Keratinocyte (primary cell): Measurements from ENCODE around the gene TBK1. TPM values are rescaled to one million over a fixed set of nuclear protein-coding genes. Genes with fewer than 3 reads are reported as not detected.

ENCODE experiments used
- DNase-seq: peaks from one replicate; pipeline ENCODE4 v3.0.0-alpha.2; 2011; ENCODE audit warnings: low read depth, missing footprints, low spot score
- FAIRE-seq: peaks from 2 replicates; lab custom pipeline; 2011; peaks lifted over from hg19 to GRCh38; lab: Jason Lieb, UNC
- H2AFZ ChIP-seq: 2 replicates; pipeline ENCODE4 v1.6.0; 2012; ENCODE audit warnings: low read length, control low read depth, inconsistent platforms; ENCODE audit not compliant: control insufficient read depth
- H3K27ac ChIP-seq: 2 replicates; pipeline ENCODE4 v1.5.1; 2011; ENCODE audit warnings: low read length; ENCODE audit not compliant: control insufficient read depth, insufficient read depth
- H3K27me3 ChIP-seq: 3 replicates; pipeline ENCODE4 v1.6.0; 2011; ENCODE audit warnings: low read length; ENCODE audit not compliant: control insufficient read depth, insufficient read depth; ENCODE audit errors: extremely low read depth
- H3K36me3 ChIP-seq, 2 experiments: 2 replicates in 1 of 2; 3 replicates in 1 of 2; pipeline ENCODE4 v1.5.1; 2011; ENCODE audit warnings: low read length in 2 of 2, mild to moderate bottlenecking in 1 of 2; ENCODE audit not compliant: control insufficient read depth in 2 of 2, insufficient read depth in 2 of 2; ENCODE audit errors: extremely low read depth in 1 of 2
- H3K4me1 ChIP-seq: 3 replicates; pipeline ENCODE4 v1.5.1; 2011; ENCODE audit warnings: low read length; ENCODE audit not compliant: control insufficient read depth, insufficient read depth; ENCODE audit errors: extremely low read depth
- H3K4me2 ChIP-seq: 3 replicates; pipeline ENCODE4 v1.6.0; 2011; ENCODE audit warnings: low read depth, low read length; ENCODE audit not compliant: control insufficient read depth, insufficient read depth; ENCODE audit errors: extremely low read depth
- H3K4me3 ChIP-seq, 3 experiments: fragments of 200-600 bp in 1 of 3; sonication (generic) in 1 of 3; 2 replicates in 2 of 3; 3 replicates in 1 of 3; pipeline ENCODE4 v1.5.1; 2011 to 2016; ENCODE audit warnings: low read length in 3 of 3, mild to moderate bottlenecking in 3 of 3, control low read depth in 2 of 3, inconsistent platforms in 1 of 3, low read depth in 1 of 3, mixed read lengths in 1 of 3, mixed run types in 1 of 3, moderate library complexity in 1 of 3; ENCODE audit not compliant: control insufficient read depth in 2 of 3, insufficient read depth in 2 of 3; ENCODE audit errors: extremely low read depth in 1 of 3
- H3K79me2 ChIP-seq: 2 replicates; pipeline ENCODE4 v1.6.0; 2012; ENCODE audit warnings: low read length; ENCODE audit not compliant: control insufficient read depth, insufficient read depth
- H3K9ac ChIP-seq: 3 replicates; pipeline ENCODE4 v1.6.0; 2011; ENCODE audit warnings: low read length; ENCODE audit not compliant: control insufficient read depth, insufficient read depth; ENCODE audit errors: extremely low read depth
- H3K9me1 ChIP-seq: 3 replicates; pipeline ENCODE4 v1.6.0; 2011; ENCODE audit warnings: low read length; ENCODE audit not compliant: control insufficient read depth, insufficient read depth; ENCODE audit errors: extremely low read depth
- H3K9me3 ChIP-seq: 2 replicates; pipeline ENCODE4 v1.5.1; 2012; ENCODE audit warnings: low read depth, low read length; ENCODE audit not compliant: control insufficient read depth
- H4K20me1 ChIP-seq: 3 replicates; pipeline ENCODE4 v1.6.0; 2011; ENCODE audit warnings: low read length; ENCODE audit not compliant: control insufficient read depth, insufficient read depth; ENCODE audit errors: extremely low read depth
- EZH2 ChIP-seq: IDR thresholded peaks from one replicate; pipeline ENCODE4 v1.6.1; 2012; ENCODE audit warnings: inconsistent platforms, mild to moderate bottlenecking, low read length, moderate library complexity
- dilution Hi-C: fragments of 300-500 bp; cut with MboI; formaldehyde crosslinking; loops from one replicate; pipeline ENCODE4 v1.7.0; 2020; ENCODE audit warnings: low sequenced_read_pairs; ENCODE audit not compliant: extremely low pct_ligation_motif_present
- polyA plus RNA-seq, 5 experiments: library from polyadenylated mRNA; depleted of rRNA in 3 of 5; stranded (reverse) in 3 of 5; stranded (forward) in 1 of 5; unstranded in 1 of 5; fragments of >200 nt; gene quantifications; 1 replicate in 1 of 5; 2 replicates in 3 of 5; 3 replicates in 1 of 5; pipeline versions ENCODE4 v1.2.1 to v1.2.3, GENCODE V29; 2011 to 2012; ENCODE audit warnings: missing spikeins in 2 of 5, low read depth in 1 of 5, low replicate concordance in 1 of 5
- TF ChIP-seq, protein P1 (sequence below), 3 experiments: IDR thresholded peaks in 1 of 3; conservative IDR thresholded peaks in 1 of 3; optimal IDR thresholded peaks in 1 of 3; 2 replicates in 2 of 3; 3 replicates in 1 of 3; pipeline versions ENCODE3 to v1.5.1; 2011; ENCODE audit warnings: low read length in 3 of 3, mild to moderate bottlenecking in 3 of 3, moderate library complexity in 2 of 3, control low read depth in 1 of 3, inconsistent platforms in 1 of 3; ENCODE audit not compliant: insufficient read depth in 2 of 3; ENCODE audit errors: extremely low read depth in 1 of 3

The TBK1 gene
- polyA plus RNA-seq, 1 donor (not counting 4 experiments of a cell fraction or from before 2014, with no cell fraction given) = 19.1 TPM

DNA sequence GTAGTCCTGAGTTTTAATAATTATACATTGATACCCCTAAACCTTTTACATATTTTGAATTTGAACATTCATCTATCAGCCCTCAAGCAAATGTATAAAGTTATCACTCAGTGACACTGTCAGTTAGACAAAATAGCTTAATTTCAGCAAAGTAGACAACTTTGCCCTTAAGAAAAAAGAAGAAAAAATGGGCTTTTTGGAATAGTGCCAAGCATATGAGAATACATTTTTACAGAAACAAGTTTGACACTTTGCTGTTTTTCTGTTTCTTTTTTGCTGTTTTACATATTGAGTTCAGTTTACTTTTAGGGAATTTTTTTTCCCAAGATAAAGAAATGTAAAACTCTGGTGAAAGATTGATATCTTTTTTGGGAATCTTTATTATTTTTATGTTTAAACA, 14.3 kb downstream of the TBK1 start:
- dilution Hi-C loops = no loop called here

DNA sequence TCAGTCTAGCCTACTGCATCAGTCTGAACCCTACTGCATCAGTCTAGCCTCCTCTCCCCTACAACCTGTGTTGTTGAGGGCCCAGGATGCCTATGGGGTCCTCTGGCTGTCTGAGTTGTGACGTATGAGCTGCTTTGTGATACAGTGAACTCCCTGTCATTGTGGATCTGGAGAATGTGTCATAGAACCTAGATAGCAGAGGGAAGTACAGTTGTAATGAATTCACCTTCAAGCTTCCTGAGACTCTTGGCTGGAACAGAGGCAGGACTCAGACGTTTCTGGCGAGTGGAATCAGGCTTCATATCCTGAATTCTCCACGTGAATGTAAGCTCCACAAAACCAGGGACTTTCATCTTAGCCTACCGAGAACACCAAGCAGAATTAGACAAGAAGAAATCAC, 17.0 kb downstream of the TBK1 start:
- Histone ChIP-seq H3K4me2 (no peak overlapping the region), H3K4me1 (no peaks in the 10 kb centered on the region), H3K4me3 (no peak overlapping the region), H3K27me3 (no peaks in the 10 kb centered on the region), H3K27ac (no peak overlapping the region), H3K36me3 (peaks cover 21 to 25% of the 10 kb centered on the region in 2 experiments), H3K79me2 (no peaks in the 10 kb centered on the region), H2AFZ (no peak overlapping the region), H3K9ac (no peak overlapping the region), H3K9me1 (no peaks in the 10 kb centered on the region), H3K9me3 (no peaks in the 10 kb centered on the region), H4K20me1 (no peaks in the 10 kb centered on the region)
- TF ChIP-seq EZH2 = no peak
- no peak for DNase-seq
- dilution Hi-C loops = no loop called here
- no peak for FAIRE-seq

More for the DNA sequence above, 14.3 kb downstream of the TBK1 start:
- Histone ChIP-seq H3K9me1 (peaks cover 2% of the 10 kb centered on the region), H3K9ac (no peak overlapping the region), H3K36me3 (peaks cover 16 to 27% of the 10 kb centered on the region in 2 experiments), H3K79me2 (peaks cover 2% of the 10 kb centered on the region), H3K4me1 (peaks cover 10% of the 10 kb centered on the region), H3K4me3 (no peak overlapping the region), H3K4me2 (no peak overlapping the region), H3K27me3 (no peaks in the 10 kb centered on the region), H2AFZ (no peak overlapping the region), H4K20me1 (no peaks in the 10 kb centered on the region), H3K9me3 (no peaks in the 10 kb centered on the region), H3K27ac (no peak overlapping the region)
- DNase-seq (no peak), FAIRE-seq (no peak)
- no peak for TF ChIP-seq EZH2
- TF ChIP-seq, protein P1, sequence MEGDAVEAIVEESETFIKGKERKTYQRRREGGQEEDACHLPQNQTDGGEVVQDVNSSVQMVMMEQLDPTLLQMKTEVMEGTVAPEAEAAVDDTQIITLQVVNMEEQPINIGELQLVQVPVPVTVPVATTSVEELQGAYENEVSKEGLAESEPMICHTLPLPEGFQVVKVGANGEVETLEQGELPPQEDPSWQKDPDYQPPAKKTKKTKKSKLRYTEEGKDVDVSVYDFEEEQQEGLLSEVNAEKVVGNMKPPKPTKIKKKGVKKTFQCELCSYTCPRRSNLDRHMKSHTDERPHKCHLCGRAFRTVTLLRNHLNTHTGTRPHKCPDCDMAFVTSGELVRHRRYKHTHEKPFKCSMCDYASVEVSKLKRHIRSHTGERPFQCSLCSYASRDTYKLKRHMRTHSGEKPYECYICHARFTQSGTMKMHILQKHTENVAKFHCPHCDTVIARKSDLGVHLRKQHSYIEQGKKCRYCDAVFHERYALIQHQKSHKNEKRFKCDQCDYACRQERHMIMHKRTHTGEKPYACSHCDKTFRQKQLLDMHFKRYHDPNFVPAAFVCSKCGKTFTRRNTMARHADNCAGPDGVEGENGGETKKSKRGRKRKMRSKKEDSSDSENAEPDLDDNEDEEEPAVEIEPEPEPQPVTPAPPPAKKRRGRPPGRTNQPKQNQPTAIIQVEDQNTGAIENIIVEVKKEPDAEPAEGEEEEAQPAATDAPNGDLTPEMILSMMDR (optimal IDR thresholded peaks at IDR 0.05 in 1 of 3, IDR thresholded peaks at IDR 0.05 in 1 of 3, conservative IDR thresholded peaks at IDR 0.05 in 1 of 3; ENCODE audit: extremely low read depth in 1 of 3, insufficient read depth in 2 of 3, low read length in 3 of 3) = no peak
